ENCODE results near the gene DSCAM. TPM values are rescaled to one million over a fixed set of nuclear protein-coding genes. Genes with fewer than 3 reads are reported as not detected.

Gene DSCAM
- total RNA-seq, 1 experiment from 2014 or later, result 0.33 TPM

DNA sequence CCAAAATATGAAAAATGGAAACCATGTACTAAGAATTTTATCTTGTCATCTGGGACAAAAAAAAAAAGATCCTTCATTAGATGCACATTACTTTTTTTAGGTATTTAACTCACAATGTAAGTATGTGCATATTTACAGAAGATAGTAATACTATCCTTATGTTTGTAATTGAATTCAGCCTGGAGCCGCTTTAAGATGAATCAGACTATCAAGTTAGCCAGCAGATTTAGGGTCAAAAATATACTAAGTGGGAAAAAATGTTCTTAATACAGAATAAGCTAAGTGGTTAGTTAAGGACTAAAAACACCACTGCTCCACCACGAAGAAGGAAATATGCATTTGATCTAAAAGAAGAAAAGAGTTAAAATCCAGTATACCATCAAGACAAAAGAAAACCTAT, 49.1 kb downstream of the DSCAM start:
- no TSS peak for BruUV-seq (replicated peaks)
- intact Hi-C loops (cut with micrococcal nuclease), result no loop called here
- CTCF ChIA-PET, result interaction anchor here (0.6 kb wide), 1 partner anchor 36 kb away, joined by 4 read pairs; no protein-coding TSS in a partner anchor
- no peaks in the 10 kb centered on the region for H3K27me3 Mint-ChIP-seq (ENCODE audit: insufficient read depth, unreplicated experiment)
- peaks cover 11% of the 10 kb centered on the region for H3K9me3 Mint-ChIP-seq (ENCODE audit: unreplicated experiment)
- no peak for DNase-seq (ENCODE audit: unreplicated experiment)
- no peaks in the 10 kb centered on the region for H3K36me3 Mint-ChIP-seq (ENCODE audit: insufficient read depth, unreplicated experiment)
- no peak overlapping the region for H3K27ac Mint-ChIP-seq (ENCODE audit: low read depth, unreplicated experiment)
- H3K4me3 Mint-ChIP-seq (ENCODE audit: unreplicated experiment), result no peak overlapping the region
- POLR2A ChIA-PET, result no interaction called here
- no peaks in the 10 kb centered on the region for H3K4me1 Mint-ChIP-seq (ENCODE audit: insufficient read depth, unreplicated experiment)
- TF ChIP-seq, protein P1, sequence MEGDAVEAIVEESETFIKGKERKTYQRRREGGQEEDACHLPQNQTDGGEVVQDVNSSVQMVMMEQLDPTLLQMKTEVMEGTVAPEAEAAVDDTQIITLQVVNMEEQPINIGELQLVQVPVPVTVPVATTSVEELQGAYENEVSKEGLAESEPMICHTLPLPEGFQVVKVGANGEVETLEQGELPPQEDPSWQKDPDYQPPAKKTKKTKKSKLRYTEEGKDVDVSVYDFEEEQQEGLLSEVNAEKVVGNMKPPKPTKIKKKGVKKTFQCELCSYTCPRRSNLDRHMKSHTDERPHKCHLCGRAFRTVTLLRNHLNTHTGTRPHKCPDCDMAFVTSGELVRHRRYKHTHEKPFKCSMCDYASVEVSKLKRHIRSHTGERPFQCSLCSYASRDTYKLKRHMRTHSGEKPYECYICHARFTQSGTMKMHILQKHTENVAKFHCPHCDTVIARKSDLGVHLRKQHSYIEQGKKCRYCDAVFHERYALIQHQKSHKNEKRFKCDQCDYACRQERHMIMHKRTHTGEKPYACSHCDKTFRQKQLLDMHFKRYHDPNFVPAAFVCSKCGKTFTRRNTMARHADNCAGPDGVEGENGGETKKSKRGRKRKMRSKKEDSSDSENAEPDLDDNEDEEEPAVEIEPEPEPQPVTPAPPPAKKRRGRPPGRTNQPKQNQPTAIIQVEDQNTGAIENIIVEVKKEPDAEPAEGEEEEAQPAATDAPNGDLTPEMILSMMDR (IDR thresholded peaks at IDR 0.05; ENCODE audit: unreplicated experiment), result no peak

DNA sequence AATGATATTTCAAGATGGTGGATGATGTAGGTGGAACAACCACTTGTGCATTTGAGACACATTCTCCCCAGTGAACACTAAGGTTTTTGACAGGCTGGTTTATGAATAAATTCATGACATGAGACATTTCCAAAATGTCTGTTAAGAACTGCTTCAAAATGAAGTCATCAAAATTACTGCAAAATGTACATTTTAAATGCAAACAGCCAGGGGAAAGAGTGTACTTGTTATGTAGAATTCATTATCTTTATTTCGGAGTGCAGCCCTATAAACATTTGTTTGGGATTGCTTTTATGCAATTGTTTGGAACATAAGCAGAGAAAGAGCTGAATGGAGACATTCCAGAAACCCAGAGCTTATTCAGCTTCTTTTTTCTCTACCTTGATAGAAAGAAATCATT, 49.5 kb downstream of the DSCAM start:
- DNase-seq (ENCODE audit: unreplicated experiment), result no peak
- H3K9me3 Mint-ChIP-seq (ENCODE audit: unreplicated experiment), result peaks cover 14% of the 10 kb centered on the region
- intact Hi-C loops (cut with micrococcal nuclease), result no loop called here
- no peaks in the 10 kb centered on the region for H3K27me3 Mint-ChIP-seq (ENCODE audit: insufficient read depth, unreplicated experiment)
- H3K36me3 Mint-ChIP-seq (ENCODE audit: insufficient read depth, unreplicated experiment), result no peaks in the 10 kb centered on the region
- ChIA-PET POLR2A (no interaction called here), CTCF (interaction anchor here (0.7 kb wide), 1 partner anchor 1009 kb away, joined by 3 read pairs; no protein-coding TSS in a partner anchor)
- H3K4me3 Mint-ChIP-seq (ENCODE audit: unreplicated experiment), result no peak overlapping the region
- TF ChIP-seq, protein P1 (IDR thresholded peaks at IDR 0.05; ENCODE audit: unreplicated experiment), result no peak
- no peaks in the 10 kb centered on the region for H3K4me1 Mint-ChIP-seq (ENCODE audit: insufficient read depth, unreplicated experiment)
- H3K27ac Mint-ChIP-seq (ENCODE audit: low read depth, unreplicated experiment), result no peak overlapping the region
- BruUV-seq (replicated peaks), result no TSS peak

DNA sequence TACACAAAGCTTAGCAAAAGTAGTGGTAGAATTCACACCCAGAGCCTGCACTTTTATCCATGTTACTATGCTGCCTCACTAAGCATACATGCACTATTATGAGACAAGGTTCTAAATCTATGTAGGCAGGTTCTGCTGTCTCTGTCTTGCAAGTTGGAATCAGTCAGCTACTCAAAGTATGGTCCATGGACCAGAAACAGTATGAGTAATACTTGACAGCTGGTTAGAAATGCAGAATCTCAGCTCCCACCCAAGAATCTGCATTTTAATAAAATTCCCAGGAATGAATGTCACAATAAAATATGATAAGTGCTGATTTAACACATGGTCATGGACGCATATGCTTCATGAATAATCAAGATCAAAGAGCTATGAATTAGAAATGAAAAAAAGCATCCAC, 50.5 kb downstream of the DSCAM start:
- no peaks in the 10 kb centered on the region for H3K36me3 Mint-ChIP-seq (ENCODE audit: insufficient read depth, unreplicated experiment)
- H3K27ac Mint-ChIP-seq (ENCODE audit: low read depth, unreplicated experiment), result no peak overlapping the region
- BruUV-seq (replicated peaks), result no TSS peak
- H3K4me1 Mint-ChIP-seq (ENCODE audit: insufficient read depth, unreplicated experiment), result no peaks in the 10 kb centered on the region
- peaks cover 19% of the 10 kb centered on the region for H3K9me3 Mint-ChIP-seq (ENCODE audit: unreplicated experiment)
- H3K4me3 Mint-ChIP-seq (ENCODE audit: unreplicated experiment), result no peak overlapping the region
- intact Hi-C loops (cut with micrococcal nuclease), result no loop called here
- H3K27me3 Mint-ChIP-seq (ENCODE audit: insufficient read depth, unreplicated experiment), result no peaks in the 10 kb centered on the region
- DNase-seq (ENCODE audit: unreplicated experiment), result no peak
- TF ChIP-seq, protein P1 (IDR thresholded peaks at IDR 0.05; ENCODE audit: unreplicated experiment), result no peak
- POLR2A ChIA-PET, result no interaction called here
- CTCF ChIA-PET, result no interaction called here

DNA sequence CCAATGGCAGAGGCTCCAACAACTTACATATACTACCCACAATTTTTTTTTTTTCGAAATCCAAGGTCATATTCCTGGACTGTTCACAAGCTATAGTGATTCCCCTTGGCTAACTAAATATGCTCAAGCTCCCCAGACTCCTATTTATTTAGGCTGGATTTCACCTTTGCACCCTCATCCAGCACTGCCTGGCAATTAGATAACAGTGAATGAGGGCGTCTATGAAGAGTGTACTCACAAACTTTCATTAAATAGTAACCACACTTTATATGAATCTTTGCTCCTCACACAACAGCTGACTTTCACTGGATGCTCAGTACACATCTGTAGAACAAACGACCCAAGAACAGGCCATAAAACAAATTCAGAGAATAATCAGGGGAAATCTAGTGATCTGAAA, 51.6 kb downstream of the DSCAM start:
- no peaks in the 10 kb centered on the region for H3K4me1 Mint-ChIP-seq (ENCODE audit: insufficient read depth, unreplicated experiment)
- no TSS peak for BruUV-seq (replicated peaks)
- TF ChIP-seq, protein P1 (IDR thresholded peaks at IDR 0.05; ENCODE audit: unreplicated experiment), result no peak
- no peaks in the 10 kb centered on the region for H3K36me3 Mint-ChIP-seq (ENCODE audit: insufficient read depth, unreplicated experiment)
- no peak overlapping the region for H3K4me3 Mint-ChIP-seq (ENCODE audit: unreplicated experiment)
- H3K27me3 Mint-ChIP-seq (ENCODE audit: insufficient read depth, unreplicated experiment), result no peaks in the 10 kb centered on the region
- peaks cover 19% of the 10 kb centered on the region for H3K9me3 Mint-ChIP-seq (ENCODE audit: unreplicated experiment)
- POLR2A ChIA-PET, result no interaction called here
- no peak overlapping the region for H3K27ac Mint-ChIP-seq (ENCODE audit: low read depth, unreplicated experiment)
- CTCF ChIA-PET, result interaction anchor here (0.7 kb wide), 1 partner anchor 45 kb away, joined by 4 read pairs; no protein-coding TSS in a partner anchor
- intact Hi-C loops (cut with micrococcal nuclease), result no loop called here
- no peak for DNase-seq (ENCODE audit: unreplicated experiment)

Measured in MCF 10A (cell line).